C4-2B (cell line): ENCODE results near the gene HAPLN2.

Experiments used
- H3K27ac ChIP-seq: fragments of 450-650 bp; 2 replicates; pipeline ENCODE4 v1.5.1; 2017
- CTCF ChIP-seq: fragments of 450-650 bp; conservative IDR thresholded peaks from 2 replicates; pipeline ENCODE4 v1.5.1; 2017; ENCODE audit warnings: mild to moderate bottlenecking
- ZFX ChIP-seq: fragments of 450-650 bp; IDR thresholded peaks from 2 replicates; pipeline ENCODE4 v1.6.1; 2017

HAPLN2 gene

GRCh38 chr1:156592910-156593660 lies 26.1 kb upstream of the HAPLN2 start:
- no peak overlapping the region for H3K27ac ChIP-seq
- TF ChIP-seq ZFX (no peak), CTCF (no peak)

DNA sequence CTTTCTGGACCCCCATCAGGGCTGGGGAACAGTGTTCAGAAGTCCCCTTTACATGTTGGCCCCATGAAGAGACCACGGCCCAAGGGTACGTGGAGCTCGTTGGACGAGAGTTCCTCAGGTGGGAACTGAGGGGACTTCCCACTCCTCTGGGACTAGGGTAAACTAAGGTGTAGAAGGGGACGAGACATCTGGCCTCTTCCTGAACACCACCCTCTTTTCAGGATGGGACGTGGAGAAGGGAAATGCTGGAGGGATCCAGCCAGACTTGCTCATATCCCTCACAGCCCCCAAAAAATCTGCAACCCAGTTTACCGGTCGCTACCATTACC lies 25.6 kb upstream of the HAPLN2 start:
- no peak overlapping the region for H3K27ac ChIP-seq
- TF ChIP-seq ZFX (no peak), CTCF (no peak)

- H3K27ac ChIP-seq = no peak overlapping the region
- no peak for TF ChIP-seq ZFX
- no peak for TF ChIP-seq CTCF
These were observed 25.0 kb upstream of the HAPLN2 start for GRCh38 chr1:156594190-156594589.

- H3K27ac ChIP-seq = no peak overlapping the region
- no peak for TF ChIP-seq CTCF
These were observed 24.2 kb upstream of the HAPLN2 start for GRCh38 chr1:156595016-156595415.

- H3K27ac ChIP-seq = no peak overlapping the region
- TF ChIP-seq ZFX (no peak), CTCF (no peak)
These were observed 22.8 kb upstream of the HAPLN2 start for GRCh38 chr1:156596426-156596825.

DNA sequence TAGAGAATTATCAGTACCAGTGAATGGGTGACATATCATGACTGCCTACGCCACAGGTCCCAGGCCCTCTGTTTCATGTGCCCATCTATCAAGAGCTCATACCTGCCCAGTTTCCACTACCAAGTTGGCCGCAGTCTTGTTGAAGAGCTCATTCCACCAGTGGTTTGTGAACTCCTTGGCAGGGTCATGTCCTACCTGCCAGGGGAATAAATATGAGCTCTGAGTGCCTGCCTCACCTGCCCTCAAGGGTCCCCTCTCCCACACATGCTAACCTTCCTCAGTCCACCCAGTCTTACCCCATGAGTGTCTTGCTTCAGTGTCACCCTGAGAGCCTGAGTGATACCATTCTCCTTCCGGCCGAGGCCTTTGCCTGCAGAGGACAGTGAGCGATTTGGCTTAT lies 21.1 kb upstream of the HAPLN2 start:
- no peak overlapping the region for H3K27ac ChIP-seq
- TF ChIP-seq CTCF (no peak), ZFX (no peak)

DNA sequence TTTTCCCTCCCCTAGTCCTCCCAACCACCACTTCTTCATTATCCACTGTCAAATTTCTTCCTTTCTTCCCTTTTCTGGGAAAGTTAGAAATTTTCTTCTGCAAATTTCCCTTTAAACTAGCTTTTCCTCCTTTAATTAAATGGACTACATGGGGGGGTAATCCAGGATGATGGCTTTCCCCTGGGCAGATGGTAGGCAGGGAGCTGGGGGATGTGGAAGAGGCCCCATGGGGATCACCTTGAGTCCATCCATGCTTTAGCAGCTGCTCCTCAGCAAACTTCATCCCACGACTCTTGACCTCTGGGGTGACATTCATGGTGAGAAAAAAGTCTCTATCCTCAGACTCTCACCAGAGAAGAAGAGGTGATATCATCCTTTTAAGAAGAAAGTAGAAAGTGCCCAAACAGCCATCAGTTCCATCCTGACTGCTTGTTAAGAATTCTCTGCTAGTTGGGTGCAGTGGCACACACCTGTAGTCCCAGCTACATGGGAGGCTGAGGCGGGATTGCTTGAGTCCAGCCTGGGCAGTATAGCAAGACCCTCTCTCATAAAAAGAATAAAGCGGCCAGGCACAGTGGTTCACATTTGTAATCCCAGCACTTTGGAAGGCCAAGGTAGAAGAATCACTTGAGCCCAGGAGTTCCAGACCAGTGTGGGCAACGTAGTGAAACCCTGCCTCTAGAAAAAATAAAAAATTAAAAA lies 20.3 kb upstream of the HAPLN2 start:
- TF ChIP-seq CTCF = no peak
- TF ChIP-seq ZFX = no peak
- H3K27ac ChIP-seq = no peak overlapping the region
